HepG2 (cell line): Measurements from ENCODE around the gene DNPEP. TPM values are rescaled to one million over a fixed set of nuclear protein-coding genes. Genes with fewer than 3 reads are reported as not detected.

Experiments
- NFAT5 ChIP-seq: sonication (generic); formaldehyde crosslinking; IDR thresholded peaks from 2 replicates; pipeline ENCODE4 v1.4.0; 2020; ENCODE audit warnings: missing genetic modification reagents
- NR2C2 ChIP-seq: sonication (generic); formaldehyde crosslinking; IDR thresholded peaks from 2 replicates; pipeline ENCODE4 v1.4.0; 2020; ENCODE audit warnings: missing genetic modification reagents, mild to moderate bottlenecking, moderate library complexity, borderline replicate concordance
- PATZ1 ChIP-seq: sonication (generic); formaldehyde crosslinking; IDR thresholded peaks from 2 replicates; pipeline ENCODE4 v1.4.0; 2020; ENCODE audit warnings: missing genetic modification reagents
- PHF5A ChIP-seq: IDR thresholded peaks from one replicate; pipeline ENCODE4 v1.6.1; 2018; ENCODE audit warnings: low read depth, missing genetic modification reagents; ENCODE audit not compliant: unreplicated experiment
- TEF ChIP-seq: sonication (generic); formaldehyde crosslinking; IDR thresholded peaks from 2 replicates; pipeline ENCODE4 v1.5.0; 2020; ENCODE audit warnings: missing genetic modification reagents
- ZBTB10 ChIP-seq: sonication (generic); formaldehyde crosslinking; IDR thresholded peaks from 2 replicates; pipeline ENCODE4 v1.4.0; 2020; ENCODE audit warnings: missing genetic modification reagents, borderline replicate concordance
- ZNF24 ChIP-seq: fragments of 450-650 bp; IDR thresholded peaks from 2 replicates; pipeline ENCODE4 v1.6.1; 2017; ENCODE audit warnings: antibody characterized with exemption, mild to moderate bottlenecking
- ZNF251 ChIP-seq: sonication (generic); formaldehyde crosslinking; IDR thresholded peaks from 2 replicates; pipeline ENCODE4 v1.9.0; 2021; ENCODE audit warnings: mild to moderate bottlenecking, missing genetic modification reagents
- ZNF260 ChIP-seq: sonication (generic); formaldehyde crosslinking; IDR thresholded peaks from 2 replicates; pipeline ENCODE4 v1.4.0; 2020; ENCODE audit warnings: missing genetic modification reagents, low read depth, mild to moderate bottlenecking, borderline replicate concordance
- ZNF3 ChIP-seq: IDR thresholded peaks from 2 replicates; pipeline ENCODE4 v1.7.0; 2017; ENCODE audit warnings: inconsistent platforms
- ZNF350 ChIP-seq: sonication (generic); formaldehyde crosslinking; IDR thresholded peaks from 2 replicates; pipeline ENCODE4 v1.4.0; 2020; ENCODE audit warnings: mild to moderate bottlenecking, low read depth, missing genetic modification reagents, borderline replicate concordance
- ZSCAN9 ChIP-seq: IDR thresholded peaks from 2 replicates; pipeline ENCODE4 v1.6.1; 2016; ENCODE audit warnings: borderline replicate concordance
- polyA plus RNA-seq, 8 experiments: library from polyadenylated mRNA; depleted of rRNA in 3 of 8; stranded (reverse) in 7 of 8; unstranded in 1 of 8; fragments of >200 nt; fragmentation: Illumina TruSeq in 4 of 8; extraction: Trizol in 4 of 8; gene quantifications; 2 replicates each; pipeline versions ENCODE4 v1.2.1 to v1.2.3, GENCODE V29; 2011 to 2016; ENCODE audit warnings: low read depth in 4 of 8, missing spikeins in 1 of 8, mixed read lengths in 1 of 8; ENCODE audit not compliant: insufficient read depth in 1 of 8
- total RNA-seq, 5 experiments: library from RNA; depleted of rRNA; stranded (reverse); fragments of >200 nt; fragmentation: Illumina TruSeq; extraction: Trizol; gene quantifications; 2 replicates each; pipeline ENCODE4 v1.2.3, GENCODE V29; 2016; ENCODE audit warnings: low read depth in 1 of 5

The DNPEP gene
- total and polyA plus RNA-seq, 2 of the 13 experiments (the other 11 are each of a cell fraction or from before 2014, with no cell fraction given): 104 to 109 TPM

GRCh38 chr2:219387306-219388120 lies at the start of gene DNPEP (continued):
- TF ChIP-seq PATZ1 (CRISPR knock-in tag): peak; percentile 78
- peak; percentile 38; the same call in 1 of the 2 replicates for TF ChIP-seq NR2C2
- peak; percentile 12 for TF ChIP-seq PHF5A (CRISPR knock-in tag)
- no peak for TF ChIP-seq ZNF260
- 0 out of 2 replicates have a peak, but pooled peaks have one; percentile 55 for TF ChIP-seq ZSCAN9 (CRISPR knock-in tag)
- TF ChIP-seq ZNF251 (CRISPR knock-in tag): no peak
- TF ChIP-seq ZNF350: no peak; the same call in 1 of the 2 replicates
- TF ChIP-seq ZNF24: no peak
- 0 out of 2 replicates have a peak, but pooled peaks have one; percentile 78 for TF ChIP-seq NFAT5 (CRISPR knock-in tag)
- TF ChIP-seq ZBTB10 (CRISPR knock-in tag): no peak
- TF ChIP-seq TEF: no peak
- TF ChIP-seq ZNF3 (CRISPR knock-in tag): no peak
